GM23248 (cell line): ENCODE results near the gene SYTL2. TPM values are rescaled to one million over a fixed set of nuclear protein-coding genes. Genes with fewer than 3 reads are reported as not detected.
"Not testable (repeated sequence)": the region's sequence is repeated elsewhere in the genome, so short reads cannot be mapped to it uniquely, and the experiment has no call there.

Experiments
- DNase-seq: peaks from one replicate; pipeline ENCODE4 v3.0.0-alpha.2; 2015
- H2AFZ ChIP-seq: fragments of 200-600 bp; sonication (generic); 2 replicates; pipeline ENCODE4 v1.6.1; 2016; ENCODE audit warnings: antibody characterized with exemption
- H3F3A ChIP-seq: fragments of 200-600 bp; sonication (generic); 2 replicates; pipeline ENCODE4 v1.6.1; 2016; ENCODE audit warnings: mild to moderate bottlenecking, antibody characterized with exemption, mixed run types; ENCODE audit not compliant: insufficient read depth
- H3K27ac ChIP-seq: fragments of 200-600 bp; sonication (generic); 2 replicates; pipeline ENCODE4 v1.5.1; 2016; ENCODE audit warnings: mild to moderate bottlenecking
- H3K27me3 ChIP-seq: fragments of 200-600 bp; sonication (generic); replicated peaks from 2 replicates; pipeline ENCODE4 v1.6.1; 2016; ENCODE audit warnings: mild to moderate bottlenecking; ENCODE audit not compliant: insufficient read depth
- H3K36me3 ChIP-seq: fragments of 200-600 bp; sonication (generic); 2 replicates; pipeline ENCODE4 v1.6.1; 2016; ENCODE audit warnings: low read depth, mild to moderate bottlenecking
- H3K4me1 ChIP-seq: fragments of 200-600 bp; sonication (generic); 2 replicates; pipeline ENCODE4 v1.6.1; 2016; ENCODE audit warnings: mild to moderate bottlenecking; ENCODE audit not compliant: insufficient read depth
- H3K4me2 ChIP-seq: fragments of 200-600 bp; sonication (generic); one replicate; pipeline ENCODE4 v1.6.1; 2016; ENCODE audit warnings: mild to moderate bottlenecking; ENCODE audit not compliant: unreplicated experiment
- H3K4me3 ChIP-seq: fragments of 200-600 bp; sonication (generic); 2 replicates; pipeline ENCODE4 v1.5.1; 2016; ENCODE audit warnings: mild to moderate bottlenecking
- H3K79me2 ChIP-seq: fragments of 200-600 bp; sonication (generic); 2 replicates; pipeline ENCODE4 v1.6.1; 2016; ENCODE audit warnings: mild to moderate bottlenecking; ENCODE audit not compliant: insufficient read depth
- H3K9ac ChIP-seq: fragments of 200-600 bp; sonication (generic); 2 replicates; pipeline ENCODE4 v1.6.1; 2016; ENCODE audit warnings: mild to moderate bottlenecking
- H3K9me2 ChIP-seq: fragments of 200-600 bp; sonication (generic); 2 replicates; pipeline ENCODE4 v1.6.1; 2016; ENCODE audit warnings: mixed run types, mild to moderate bottlenecking, moderate library complexity; ENCODE audit not compliant: insufficient read depth
- H3K9me3 ChIP-seq: fragments of 200-600 bp; sonication (generic); one replicate; pipeline ENCODE4 v1.6.1; 2017; ENCODE audit warnings: low read depth
- H4K20me1 ChIP-seq: fragments of 200-600 bp; sonication (generic); 2 replicates; pipeline ENCODE4 v1.6.0; 2016; ENCODE audit not compliant: insufficient read depth
- EZH2 ChIP-seq: fragments of 200-600 bp; sonication (generic); IDR thresholded peaks from 2 replicates; pipeline ENCODE4 v1.6.1; 2018; ENCODE audit warnings: antibody characterized with exemption, mild to moderate bottlenecking; ENCODE audit not compliant: insufficient read depth, poor library complexity, severe bottlenecking
- EZH2phosphoT487 ChIP-seq: fragments of 200-600 bp; sonication (generic); IDR thresholded peaks from 2 replicates; pipeline ENCODE4 v1.6.1; 2018; ENCODE audit warnings: antibody characterized with exemption, moderate library complexity, mild to moderate bottlenecking, low read depth; ENCODE audit not compliant: insufficient read depth
- WGBS, 2 experiments: methylation state at CpG; one replicate each; pipeline ENCODE4 v1.1.6; 2015 to 2017; ENCODE audit warnings: low lambda C conversion rate in 2 of 2, low coverage in 1 of 2; ENCODE audit errors: missing lambda C conversion rate in 2 of 2; 5-methylcytosine and 5-hydroxymethylcytosine counted together
- in situ Hi-C: fragments of 300-500 bp; cut with MboI; formaldehyde crosslinking; loops from 2 replicates; pipeline ENCODE4 v1.15.0; 2020
- polyA plus RNA-seq: library from polyadenylated mRNA; unstranded; fragments of >200 nt; fragmentation: Nextera tagmentation; extraction: Ambion mirVana; gene quantifications from 2 replicates; pipeline ENCODE4 v1.2.1, GENCODE V29; 2016
- total RNA-seq: library from RNA; depleted of rRNA; stranded (reverse); fragments of >200 nt; shearing (Covaris generic); gene quantifications from 2 replicates; pipeline ENCODE4 v1.2.3, GENCODE V29; 2014

SYTL2 gene
- total and polyA plus RNA-seq, 2 experiments from 2014 or later = 3.5 to 5.3 TPM

DNA sequence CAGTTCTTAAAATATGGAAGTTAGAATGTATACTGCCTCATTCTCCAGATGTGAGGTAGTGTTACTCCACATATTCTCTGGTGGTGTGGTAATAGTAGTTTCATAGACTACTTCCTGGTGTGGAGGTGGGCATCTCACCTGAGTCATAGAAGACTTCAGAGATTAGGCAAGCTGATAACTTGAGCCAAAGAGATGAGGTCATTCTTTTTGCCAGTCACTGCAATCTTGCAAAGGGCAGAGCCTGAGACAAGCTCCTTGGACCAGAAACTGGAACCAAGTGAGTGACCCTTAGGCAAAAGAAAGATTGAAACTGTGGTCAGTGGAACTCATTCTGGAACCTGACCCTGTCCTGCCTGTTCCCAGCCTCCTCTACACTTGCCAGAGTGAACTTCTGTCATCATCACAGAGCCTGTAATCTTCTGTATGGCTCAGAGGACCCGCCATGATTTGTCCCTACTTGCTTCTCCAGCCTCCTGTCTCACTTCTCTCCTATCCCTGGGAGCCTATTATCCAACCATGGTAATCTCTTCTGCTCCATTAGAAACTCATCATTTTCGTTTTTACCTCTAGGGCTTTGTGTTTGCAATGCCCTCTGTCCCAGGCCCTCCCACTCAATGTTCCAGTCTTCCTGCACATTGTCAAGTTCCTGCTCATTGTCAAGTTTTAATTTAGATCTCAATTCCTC is 33.6 kb upstream of the SYTL2 start:
- no peak overlapping the region for H3K9ac ChIP-seq
- TF ChIP-seq EZH2 = no peak
- TF ChIP-seq EZH2phosphoT487 = no peak
- peak; percentile 82 for DNase-seq
- peaks cover 19% of the 10 kb centered on the region for H3F3A ChIP-seq
- H3K27me3 ChIP-seq = no peaks in the 10 kb centered on the region
- H2AFZ ChIP-seq = no peak overlapping the region
- in situ Hi-C loops = loop anchor here (10.0 kb wide), 1 partner anchor 150 kb away; no protein-coding TSS in a partner anchor
- H3K79me2 ChIP-seq = no peaks in the 10 kb centered on the region
- no peaks in the 10 kb centered on the region for H3K36me3 ChIP-seq
- peaks cover 16% of the 10 kb centered on the region for H3K4me1 ChIP-seq
- H3K9me2 ChIP-seq = no peaks in the 10 kb centered on the region
- no peak overlapping the region for H3K4me3 ChIP-seq
- 56 to 59% methylated on average over 2 of the region's 2 CpGs for WGBS, 2 experiments
- H3K4me2 ChIP-seq = peak overlapping the region; percentile 4
- H3K9me3 ChIP-seq = no peaks in the 10 kb centered on the region
- peak overlapping the region; percentile 25 for H3K27ac ChIP-seq
- no peaks in the 10 kb centered on the region for H4K20me1 ChIP-seq

DNA sequence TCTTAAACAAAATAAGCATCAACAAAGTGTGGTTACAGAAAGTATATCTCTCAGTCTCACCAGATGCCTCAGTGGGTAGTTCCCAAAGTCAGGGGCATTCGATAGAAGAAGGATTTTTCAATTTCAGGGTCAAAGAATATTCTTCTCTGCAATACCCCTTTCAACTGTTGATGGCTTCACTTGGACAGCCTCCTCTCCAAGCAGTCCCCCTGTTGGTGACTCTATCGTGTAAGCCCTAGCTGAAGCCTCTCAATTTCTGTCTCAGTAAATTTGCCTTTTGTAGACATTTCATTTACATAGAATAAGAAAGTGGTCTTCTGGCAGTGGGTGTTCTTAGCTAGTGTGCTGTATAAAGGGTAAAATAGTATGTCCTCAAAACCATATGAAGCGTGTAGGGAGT is 33.0 kb upstream of the SYTL2 start:
- H2AFZ ChIP-seq = no peak overlapping the region
- no peaks in the 10 kb centered on the region for H4K20me1 ChIP-seq
- no peak overlapping the region for H3K4me3 ChIP-seq
- H3K9ac ChIP-seq = no peak overlapping the region
- H3K27ac ChIP-seq = no peak overlapping the region
- no peaks in the 10 kb centered on the region for H3K79me2 ChIP-seq
- H3K36me3 ChIP-seq = no peaks in the 10 kb centered on the region
- H3K27me3 ChIP-seq = no peaks in the 10 kb centered on the region
- no peaks in the 10 kb centered on the region for H3K9me3 ChIP-seq
- 84 to 88% methylated on average over 3 of the region's 3 CpGs for WGBS, 2 experiments
- in situ Hi-C loops = loop anchor here (10.0 kb wide), 1 partner anchor 149 kb away; no protein-coding TSS in a partner anchor
- no peak for TF ChIP-seq EZH2
- no peak for TF ChIP-seq EZH2phosphoT487
- H3K4me1 ChIP-seq = peaks cover 16% of the 10 kb centered on the region
- no peak for DNase-seq
- H3K4me2 ChIP-seq = peak overlapping the region; percentile 0
- H3F3A ChIP-seq = peaks cover 19% of the 10 kb centered on the region
- H3K9me2 ChIP-seq = no peaks in the 10 kb centered on the region

DNA sequence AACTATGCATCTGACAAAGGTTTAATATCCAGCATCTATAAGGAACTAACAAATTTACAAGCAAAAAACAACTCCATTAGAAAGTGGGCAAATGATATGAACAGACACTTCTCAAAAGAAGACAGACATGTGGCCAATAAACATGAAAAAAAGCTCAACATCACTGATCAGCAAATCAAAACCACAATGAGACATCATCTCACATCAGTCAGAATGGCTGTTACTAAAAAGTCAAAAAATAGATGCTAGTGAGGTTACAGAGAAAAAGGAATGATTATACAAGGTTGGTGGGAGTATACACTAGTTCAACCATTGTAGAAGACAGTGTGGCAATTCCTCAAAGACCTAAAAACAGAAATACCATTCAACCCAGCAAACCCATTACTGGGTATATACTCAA is 30.0 kb upstream of the SYTL2 start:
- not testable (repeated sequence) for H3K27me3 ChIP-seq, H3K79me2 ChIP-seq, H4K20me1 ChIP-seq, H3K9ac ChIP-seq, H3K4me3 ChIP-seq, DNase-seq, H3K4me2 ChIP-seq, H3K27ac ChIP-seq, H3K36me3 ChIP-seq, H3K9me3 ChIP-seq, H3K9me2 ChIP-seq, H2AFZ ChIP-seq
- Histone ChIP-seq H3F3A (peaks cover 19% of the 10 kb centered on the region), H3K4me1 (peaks cover 16% of the 10 kb centered on the region)
- in situ Hi-C loops = loop anchor here (10.0 kb wide), 1 partner anchor 146 kb away; no protein-coding TSS in a partner anchor

DNA sequence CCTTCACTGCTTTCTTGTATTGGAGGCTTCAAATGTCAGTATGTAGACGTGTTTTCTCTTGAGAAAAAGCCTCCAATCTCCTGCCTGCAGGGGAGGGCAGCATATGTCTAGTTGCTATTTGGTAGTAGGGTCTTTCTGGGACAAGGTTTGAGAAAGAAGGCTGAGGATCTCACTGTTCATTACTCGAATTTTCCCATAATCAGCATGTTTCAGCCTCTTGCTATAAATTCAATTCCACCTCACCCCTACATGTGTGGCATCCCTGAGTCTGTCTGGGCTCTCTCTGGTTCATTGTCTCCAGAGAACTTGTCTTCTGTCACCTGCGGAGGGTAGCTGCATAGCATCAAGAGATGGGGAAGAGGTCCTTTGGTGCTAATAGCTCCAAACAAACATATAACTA is 24.8 kb upstream of the SYTL2 start:
- Histone ChIP-seq H3K4me3 (no peak overlapping the region), H3K9me3 (no peaks in the 10 kb centered on the region), H3K4me2 (no peak overlapping the region), H3K36me3 (no peaks in the 10 kb centered on the region), H3K79me2 (no peaks in the 10 kb centered on the region), H2AFZ (no peak overlapping the region), H4K20me1 (no peaks in the 10 kb centered on the region), H3K9ac (no peak overlapping the region), H3K27ac (no peak overlapping the region), H3K27me3 (no peaks in the 10 kb centered on the region), H3F3A (no peaks in the 10 kb centered on the region), H3K4me1 (no peaks in the 10 kb centered on the region), H3K9me2 (no peaks in the 10 kb centered on the region)
- WGBS, 2 experiments = 43 to 52% methylated on average over 3 of the region's 3 CpGs
- TF ChIP-seq EZH2phosphoT487 (no peak), EZH2 (no peak)
- in situ Hi-C loops = no loop called here
- DNase-seq = no peak

DNA sequence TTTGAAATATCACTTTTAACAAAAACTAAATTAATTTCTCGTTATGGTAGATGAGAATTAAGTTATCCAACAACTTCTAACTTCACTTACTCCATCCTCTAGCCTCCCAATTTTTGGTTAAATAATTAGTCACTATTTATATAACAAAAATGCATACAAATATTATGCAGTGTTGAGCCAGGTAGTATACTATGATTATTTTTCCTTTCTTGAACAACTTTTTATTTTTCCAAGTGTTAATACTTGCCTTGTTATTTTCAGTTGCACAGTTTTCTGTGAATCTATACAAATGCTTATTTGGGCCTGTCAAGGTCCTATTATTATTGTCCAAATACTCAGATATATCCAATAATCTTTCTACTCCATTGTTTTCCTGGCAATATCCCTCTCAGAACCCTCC is 24.3 kb upstream of the SYTL2 start:
- Histone ChIP-seq H3K27me3 (no peaks in the 10 kb centered on the region), H2AFZ (no peak overlapping the region), H3K79me2 (no peaks in the 10 kb centered on the region), H3K4me2 (no peak overlapping the region), H3K4me3 (no peak overlapping the region), H3K36me3 (no peaks in the 10 kb centered on the region), H3K4me1 (no peaks in the 10 kb centered on the region), H3K9me3 (no peaks in the 10 kb centered on the region), H4K20me1 (no peaks in the 10 kb centered on the region), H3F3A (no peaks in the 10 kb centered on the region), H3K9me2 (no peaks in the 10 kb centered on the region), H3K9ac (no peak overlapping the region), H3K27ac (no peak overlapping the region)
- DNase-seq = no peak
- in situ Hi-C loops = no loop called here
- no peak for TF ChIP-seq EZH2phosphoT487
- TF ChIP-seq EZH2 = no peak
- 69 to 85% methylated on average over 1 of the region's 1 CpG for WGBS, 2 experiments
